Measurements from ENCODE around the gene PIEZO2.

DNA sequence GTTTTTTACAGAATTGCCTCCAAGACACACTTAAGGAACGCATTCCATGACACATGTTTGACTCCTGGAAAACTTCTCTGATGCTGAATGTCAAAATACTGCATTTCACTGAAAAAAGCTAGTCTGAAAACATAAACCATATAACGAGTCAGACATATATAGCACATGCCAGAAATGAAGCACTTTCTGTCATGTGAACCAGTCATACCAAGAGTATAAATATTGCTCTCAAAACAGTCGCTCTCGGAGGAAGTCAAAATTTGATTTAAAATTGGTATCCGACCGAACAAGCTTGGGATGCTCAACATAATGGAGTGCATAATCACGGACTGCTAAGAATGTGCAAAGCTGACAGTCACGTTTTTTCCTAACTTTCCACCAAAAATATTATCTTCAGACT is 115.9 kb downstream of the PIEZO2 start:
- TF ChIP-seq POLR2AphosphoS5 (IDR thresholded peaks at IDR 0.05; ENCODE audit: low read depth, low read length) = no peak
- no peak for TF ChIP-seq POLR2A (IDR thresholded peaks at IDR 0.05; ENCODE audit: low read depth, low read length)
- no peak for TF ChIP-seq TAF1 (IDR thresholded peaks at IDR 0.05; ENCODE audit: low read depth, low read length)
- no peak for TF ChIP-seq PAX5 (IDR thresholded peaks at IDR 0.05; ENCODE audit: insufficient read depth, low read length, severe bottlenecking)
- TF ChIP-seq POU2F2 (IDR thresholded peaks at IDR 0.05; ENCODE audit: low read depth, low read length) = no peak

All from GM12891 (cell line).